CD4-positive, alpha-beta T cell treated with Interferon gamma for 1 hour (primary cell): ENCODE data around the gene RPS29.
"Not testable (repeated sequence)": the region's sequence is repeated elsewhere in the genome, so short reads cannot be mapped to it uniquely, and the experiment has no call there.

Experiments
- DNase-seq: peaks from one replicate; pipeline ENCODE4 v3.0.0-alpha.2; 2020

RPS29 gene

GRCh38 chr14:49594347-49595091, 8.3 kb upstream of the RPS29 start:
- DNase-seq: no peak

DNA sequence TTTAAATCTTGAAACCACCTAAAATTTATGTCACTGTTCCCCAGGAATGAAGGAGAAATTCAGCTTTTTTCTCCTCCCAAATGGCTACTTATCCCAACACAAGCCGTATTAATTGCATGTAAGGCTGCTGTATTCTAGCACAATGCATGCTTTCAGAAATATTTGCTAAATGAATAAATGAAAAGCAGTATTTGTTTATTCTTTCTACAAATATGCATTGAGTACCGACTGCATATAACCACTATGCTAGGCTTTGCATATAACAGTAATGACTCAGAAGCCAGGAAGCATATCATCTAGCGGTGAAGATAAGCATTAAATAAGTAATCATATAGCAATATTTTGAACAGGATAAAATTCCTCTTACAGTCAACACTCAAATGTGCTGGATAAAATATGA, 6.8 kb upstream of the RPS29 start:
- no peak for DNase-seq

GRCh38 chr14:49589387-49589786, 3.2 kb upstream of the RPS29 start:
- no peak for DNase-seq

GRCh38 chr14:49586673-49587460, 687 bp upstream of the RPS29 start:
- DNase-seq: no peak

DNA sequence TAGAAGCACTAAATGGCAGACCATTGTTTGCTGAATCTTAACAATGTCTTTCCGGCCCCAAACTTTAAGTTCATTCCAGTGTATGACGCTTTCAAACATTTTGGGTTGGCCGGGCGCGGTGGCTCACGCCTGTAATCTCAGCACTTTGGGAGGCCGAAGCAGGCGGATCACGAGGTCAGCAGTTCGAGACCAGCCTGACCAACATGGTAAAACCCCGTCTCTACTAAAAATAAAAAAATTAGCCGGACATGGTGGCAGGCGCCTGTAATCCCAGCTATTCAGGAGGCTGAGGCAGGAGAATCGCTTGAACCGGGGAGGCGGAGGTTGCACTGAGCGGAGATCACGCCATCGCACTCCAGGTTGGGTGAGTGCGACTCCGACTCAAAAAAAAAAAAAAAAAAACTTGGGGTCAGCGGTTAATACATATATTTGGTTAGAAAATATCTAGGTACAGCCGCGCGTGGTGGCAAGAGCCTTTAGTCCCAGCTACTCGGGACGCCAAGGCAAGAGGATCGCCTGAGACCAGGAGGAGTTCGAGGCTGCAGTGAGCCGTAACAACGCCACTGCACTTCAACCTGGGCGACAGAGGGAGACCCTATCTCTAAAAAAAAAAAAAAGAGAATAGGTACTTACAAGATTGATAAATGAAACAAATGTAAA, 1.1 kb downstream of the RPS29 start:
- not testable (repeated sequence) for DNase-seq

DNA sequence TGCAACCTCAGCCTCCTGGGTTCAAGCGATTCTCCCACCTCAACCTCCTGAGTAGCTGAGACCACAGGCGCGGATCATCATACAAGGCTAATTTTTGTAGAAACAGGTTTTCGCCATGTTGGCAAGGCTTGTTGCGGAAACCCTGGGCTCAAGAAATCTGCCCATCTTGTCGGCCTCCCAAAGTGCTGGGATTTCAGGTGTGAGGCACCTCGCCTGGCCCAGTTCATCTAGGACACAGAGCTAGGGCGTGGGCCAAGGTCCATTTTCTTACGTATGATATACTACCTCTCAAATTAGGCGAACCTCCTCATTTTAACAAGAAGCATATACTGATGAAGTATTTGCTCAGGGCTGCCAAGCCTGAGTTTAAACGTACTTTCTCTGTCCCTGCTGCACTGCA, 2.1 kb downstream of the RPS29 start:
- no peak for DNase-seq

DNA sequence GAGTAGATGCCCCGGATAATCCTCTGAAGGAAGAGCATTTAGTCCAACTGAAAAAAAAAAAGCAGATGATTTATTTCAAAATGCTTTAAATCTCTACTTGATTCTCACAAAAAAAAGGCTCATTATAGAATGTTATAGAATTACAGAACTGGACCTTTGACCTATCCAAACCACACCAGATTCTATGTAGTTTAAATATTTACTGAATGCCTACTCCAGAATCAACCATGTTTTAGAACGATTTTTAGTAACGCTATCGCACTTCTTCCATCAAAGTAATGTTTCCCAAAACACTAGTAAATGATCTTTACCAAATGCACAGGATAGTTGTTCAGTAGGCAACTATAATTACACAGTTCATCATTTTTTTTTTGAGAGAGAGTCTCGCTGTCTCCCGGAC, 2.6 kb downstream of the RPS29 start:
- no peak for DNase-seq

DNA sequence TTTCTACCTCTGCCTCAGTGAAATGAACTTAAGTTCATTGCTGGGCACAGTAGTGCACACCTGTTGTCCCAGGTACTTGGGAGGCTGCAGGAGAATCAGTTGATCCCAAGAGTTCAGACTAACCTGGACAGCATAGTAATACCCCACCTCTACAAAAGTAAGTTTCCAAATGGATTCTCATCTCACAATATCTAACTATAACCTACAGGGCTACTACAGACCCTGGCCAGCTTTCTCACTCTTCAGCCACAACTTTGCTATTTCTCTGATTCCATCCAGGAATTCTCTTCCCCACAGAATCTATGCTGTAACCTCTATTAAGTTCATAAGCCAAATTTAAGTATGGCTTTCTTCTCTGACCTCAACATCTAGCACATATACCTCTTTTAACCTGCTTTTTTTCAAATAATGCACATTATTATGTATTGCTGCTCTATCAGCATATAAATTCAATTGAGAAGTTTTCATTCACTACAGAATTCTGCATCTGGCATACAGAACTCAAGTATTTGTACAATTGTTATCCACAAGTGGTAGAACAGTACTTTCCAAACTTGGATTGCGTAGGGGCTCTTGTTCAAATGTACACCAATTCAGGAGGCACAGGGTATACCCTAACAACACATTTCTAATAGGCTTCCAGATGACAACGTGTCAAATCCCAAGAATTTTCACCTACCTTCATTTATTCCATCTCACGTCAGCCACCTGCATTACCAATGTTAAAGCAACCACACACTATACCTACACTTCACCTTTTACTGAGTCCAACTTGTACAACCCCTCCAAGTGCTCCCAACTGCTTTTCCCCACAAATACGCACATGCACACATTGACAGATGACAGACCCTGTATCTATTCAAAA, 3.8 kb downstream of the RPS29 start:
- DNase-seq: no peak

GRCh38 chr14:49581209-49582112, 4.7 kb downstream of the RPS29 start:
- DNase-seq: no peak

GRCh38 chr14:49579841-49580240, 6.3 kb downstream of the RPS29 start:
- DNase-seq: no peak

DNA sequence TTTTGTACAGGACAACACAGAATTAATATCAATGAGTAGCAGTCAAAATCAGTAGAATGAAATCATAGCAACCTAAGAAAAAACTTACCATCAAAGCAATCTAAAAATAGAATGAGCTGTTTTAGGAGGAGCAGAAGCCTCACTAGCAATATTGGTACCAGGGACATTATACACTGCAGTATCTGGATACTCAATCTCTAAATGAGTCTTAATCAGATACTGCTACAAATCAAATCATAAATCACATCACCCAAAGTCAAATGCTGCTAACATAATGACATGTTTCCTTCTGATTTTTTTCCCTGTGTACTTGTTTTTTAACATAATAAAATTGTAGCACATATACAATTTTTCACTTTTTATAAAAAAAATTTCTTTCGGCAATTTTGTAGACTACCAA, 8.0 kb downstream of the RPS29 start:
- DNase-seq: no peak

DNA sequence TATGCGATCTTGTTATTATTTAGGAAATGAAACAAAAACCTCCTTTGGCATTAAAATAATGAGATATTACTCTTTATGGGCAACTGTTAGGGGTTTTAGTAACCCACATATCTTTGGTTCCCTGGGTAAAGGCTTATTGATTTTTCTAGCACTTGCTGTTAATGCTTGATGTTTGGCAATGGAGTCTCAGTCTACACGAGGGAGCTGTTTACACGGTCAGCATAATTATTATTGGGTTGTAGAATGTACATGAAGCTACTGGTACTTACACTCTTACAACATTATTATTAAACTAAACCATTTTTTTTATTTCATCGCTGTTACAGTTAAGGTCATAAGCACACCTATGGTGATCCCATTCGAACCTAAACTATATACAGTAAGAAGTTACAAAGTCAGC, 12.1 kb downstream of the RPS29 start:
- DNase-seq: no peak

DNA sequence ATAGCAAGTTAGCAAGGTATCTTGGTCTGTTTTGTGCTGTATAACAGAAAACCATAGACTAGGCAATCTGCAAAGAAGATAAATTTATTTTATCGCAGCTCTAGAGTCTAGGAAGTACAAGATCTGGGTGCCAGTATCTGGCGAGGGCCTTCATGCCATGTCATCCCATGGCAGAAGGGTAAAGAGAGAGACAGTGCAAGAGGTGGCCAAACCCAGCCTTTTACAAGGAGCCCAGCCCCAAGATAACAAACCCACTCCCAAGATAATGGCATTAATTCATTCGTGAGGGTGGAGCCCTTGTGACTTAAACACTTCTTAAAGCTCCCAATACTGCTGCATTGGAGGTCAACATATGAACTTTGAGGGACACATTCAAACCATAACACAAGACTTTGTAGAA, 16.9 kb downstream of the RPS29 start:
- DNase-seq: no peak

DNA sequence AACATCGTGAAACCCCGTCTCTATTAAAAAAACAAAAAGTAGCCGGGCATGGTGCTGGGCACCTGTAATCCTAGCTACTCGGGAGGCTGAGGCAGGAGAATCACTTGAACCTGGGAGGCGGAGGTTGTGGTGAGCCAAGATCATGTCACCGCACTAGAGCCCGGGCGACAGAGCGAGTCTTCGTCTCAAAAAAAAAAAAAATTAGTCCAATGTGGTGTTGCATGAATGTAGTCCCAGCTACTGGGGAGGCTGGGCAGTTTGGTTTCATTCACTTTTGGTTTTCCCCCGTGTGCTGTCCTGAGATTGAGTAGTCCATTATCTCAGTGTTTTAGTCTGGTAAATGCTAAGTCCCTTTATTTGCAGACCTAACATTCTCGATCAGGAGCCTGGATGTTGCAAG, 19.5 kb downstream of the RPS29 start:
- DNase-seq: no peak

DNA sequence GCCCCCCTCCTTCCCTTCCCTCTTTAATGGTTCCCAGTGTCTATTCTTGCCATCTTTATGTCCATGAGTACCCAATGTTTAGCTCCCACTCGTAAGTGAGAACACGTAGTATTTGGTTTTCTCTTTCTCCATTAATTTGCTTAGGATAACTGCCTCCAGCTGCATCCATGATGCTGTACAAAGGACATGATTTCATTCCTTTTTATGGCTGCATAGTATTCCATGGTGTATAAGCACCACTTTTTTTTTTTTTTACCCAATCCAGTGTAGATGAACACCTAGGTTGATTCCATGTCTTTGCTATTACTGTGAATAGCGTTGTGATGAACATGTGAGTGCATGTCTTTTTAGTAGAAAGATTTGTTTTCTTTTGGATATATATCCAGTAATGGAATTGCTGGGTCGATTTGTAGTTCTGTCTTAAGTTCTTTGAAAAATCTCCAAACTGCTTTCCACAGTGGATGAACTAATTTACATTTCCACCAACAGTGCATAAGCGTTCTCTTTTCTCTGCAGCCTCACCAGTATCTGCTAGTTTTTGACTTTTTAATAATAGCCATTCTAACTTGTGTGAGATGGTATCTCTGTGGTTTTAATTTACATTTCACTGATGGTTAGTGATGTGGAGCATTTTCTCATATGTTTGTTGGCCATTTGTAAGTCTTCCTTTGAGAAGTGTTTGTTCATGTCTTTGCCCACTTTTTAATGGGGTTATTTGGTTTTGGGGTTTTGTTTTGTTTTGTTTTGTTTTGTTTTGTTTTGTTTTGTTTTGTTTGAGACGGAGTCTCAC, 26.0 kb downstream of the RPS29 start:
- no peak for DNase-seq

DNA sequence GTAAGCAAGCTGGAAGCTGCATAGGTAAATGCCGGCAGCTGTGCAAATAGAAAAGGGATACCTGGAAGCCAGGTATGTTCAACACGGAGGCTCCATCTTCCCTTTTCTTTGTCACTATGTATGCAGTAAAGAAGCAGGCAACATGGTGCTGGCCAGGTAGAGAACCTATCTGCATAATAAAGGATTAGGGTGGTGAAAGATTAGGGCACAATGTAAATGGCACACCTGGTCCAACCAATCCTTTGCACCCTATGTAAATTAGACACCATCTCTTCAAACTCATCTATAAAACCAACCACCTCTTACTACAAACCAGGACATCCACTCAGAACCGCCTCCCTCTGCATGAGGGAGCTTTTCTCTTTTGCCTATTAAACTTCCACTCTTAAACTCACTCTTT, 32.3 kb downstream of the RPS29 start:
- no peak for DNase-seq

GRCh38 chr14:49553106-49553505, 33.1 kb downstream of the RPS29 start:
- DNase-seq: no peak

- DNase-seq: no peak
Observed at GRCh38 chr14:49551569-49551968, 34.6 kb downstream of the RPS29 start.

GRCh38 chr14:49550286-49551184, 35.6 kb downstream of the RPS29 start:
- DNase-seq: no peak

DNA sequence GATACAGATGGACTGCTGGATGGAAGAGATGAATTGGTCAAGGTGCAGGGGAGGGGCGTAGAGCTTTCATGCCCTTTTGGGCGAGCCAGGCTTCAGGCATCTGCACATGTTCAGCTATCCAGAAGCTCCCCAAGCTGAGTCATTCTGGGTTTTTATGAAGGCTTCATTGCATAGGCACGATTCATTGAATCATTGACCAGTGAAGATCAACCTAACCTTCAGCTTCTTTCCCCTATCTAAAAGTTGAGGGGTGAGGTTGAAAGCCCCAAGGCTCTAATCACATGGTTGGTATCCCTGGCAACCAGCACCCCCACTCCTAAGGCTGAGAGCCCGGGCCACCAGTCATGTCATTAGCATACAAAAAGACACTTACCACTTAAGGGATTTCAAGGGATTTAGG, 36.3 kb downstream of the RPS29 start:
- DNase-seq: no peak
